GM18519 (cell line): Measurements from ENCODE around the gene TYW3.

Experiments used
- ATAC-seq: cut with Tn5 transposase; IDR thresholded peaks from one replicate; pipeline ENCODE4 v1.9.1; 2021; ENCODE audit warnings: mild to moderate bottlenecking, moderate library complexity; ENCODE audit not compliant: unreplicated experiment, low FRiP score

The TYW3 gene

DNA sequence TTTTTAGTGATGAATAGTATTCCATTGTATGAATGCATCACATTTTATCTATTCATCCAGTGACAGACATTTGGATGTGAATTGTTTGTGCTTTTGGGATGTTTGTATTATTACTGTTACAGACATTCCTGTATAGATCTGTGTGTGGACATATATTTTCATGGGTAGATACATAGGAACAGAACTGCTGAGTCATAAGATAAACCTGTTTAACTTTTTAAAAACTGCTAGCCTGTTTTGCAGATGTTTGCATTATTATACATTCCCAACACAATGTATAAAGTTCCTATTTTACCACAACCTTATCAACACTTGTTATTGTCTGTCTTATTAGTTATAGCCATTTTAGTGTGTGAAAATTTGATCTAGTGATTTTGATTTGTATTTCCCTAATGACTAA is 46.8 kb downstream of the TYW3 start:
- no peak for ATAC-seq

DNA sequence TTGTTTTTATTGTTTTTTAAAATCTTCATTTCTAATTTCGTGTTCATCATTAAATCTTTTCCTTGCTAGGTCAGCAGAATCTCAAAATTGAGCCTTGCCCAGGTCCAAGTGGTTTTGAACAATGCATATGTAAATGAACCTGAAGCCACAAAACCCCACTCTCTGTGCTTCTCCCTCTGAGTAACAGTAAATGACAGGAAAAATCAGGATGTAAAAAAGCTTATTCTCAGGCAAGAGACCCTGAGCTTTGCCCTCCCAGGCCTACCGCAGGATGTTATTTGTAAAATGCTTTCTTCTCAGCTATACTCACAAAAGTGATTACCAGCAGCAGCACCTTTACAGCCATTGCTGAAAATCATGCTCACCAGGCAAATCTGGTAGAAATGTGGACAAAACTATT is 47.6 kb downstream of the TYW3 start:
- ATAC-seq = no peak

DNA sequence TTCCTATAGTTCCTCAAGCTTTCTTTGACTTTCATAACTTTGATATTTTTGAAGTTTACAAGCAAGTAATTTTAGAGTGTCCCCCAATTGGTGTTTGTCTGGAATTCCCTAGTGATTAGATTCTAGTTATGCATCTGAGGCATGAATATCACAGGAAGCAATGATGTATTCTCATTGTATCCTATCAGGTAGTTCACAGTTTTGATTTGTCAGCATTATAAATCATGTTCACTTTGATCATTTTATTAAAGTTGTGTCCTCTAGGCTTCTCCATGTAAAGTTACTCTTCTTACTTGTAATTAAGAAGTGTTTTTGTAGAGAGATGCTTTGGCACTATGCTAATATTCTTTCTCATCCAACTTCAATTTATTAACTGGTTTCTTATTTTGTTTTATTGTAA is 53.0 kb downstream of the TYW3 start:
- no peak for ATAC-seq

DNA sequence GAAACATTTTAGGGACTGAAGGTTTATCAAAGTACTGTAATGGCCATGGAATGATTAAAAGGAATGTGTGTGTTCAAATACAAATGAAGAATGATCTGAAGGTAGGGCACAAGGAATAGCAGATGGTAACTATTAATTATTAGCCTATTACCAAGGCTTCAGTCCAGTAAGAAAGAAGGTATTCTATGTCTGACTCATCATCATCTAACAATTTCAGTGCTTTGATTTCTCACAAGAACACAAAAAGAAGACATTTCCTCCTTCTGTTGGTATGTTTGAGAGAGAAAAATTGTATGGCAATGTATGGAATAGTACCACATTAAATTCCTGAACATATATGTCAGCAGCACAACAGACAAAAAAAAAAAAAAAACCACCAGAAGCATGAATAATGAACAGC is 57.5 kb downstream of the TYW3 start:
- ATAC-seq = no peak

DNA sequence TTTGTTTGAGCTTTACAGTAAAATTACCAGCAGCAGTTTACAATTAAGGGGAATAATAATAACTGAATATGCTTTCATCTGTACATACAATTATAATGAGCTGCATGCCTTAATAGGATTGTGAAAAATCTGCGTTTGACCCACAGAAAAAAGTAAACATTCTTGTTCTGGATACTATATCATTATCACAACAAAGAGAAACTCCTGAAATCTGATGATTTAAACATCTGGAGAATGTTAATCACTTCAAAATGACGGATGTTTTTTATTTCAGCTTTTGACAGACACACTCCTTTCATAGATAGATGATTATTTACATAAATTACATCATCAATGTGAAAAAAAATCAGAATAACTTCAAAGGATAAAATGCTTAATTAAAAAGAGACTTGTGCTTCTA is 58.5 kb downstream of the TYW3 start:
- ATAC-seq = no peak

DNA sequence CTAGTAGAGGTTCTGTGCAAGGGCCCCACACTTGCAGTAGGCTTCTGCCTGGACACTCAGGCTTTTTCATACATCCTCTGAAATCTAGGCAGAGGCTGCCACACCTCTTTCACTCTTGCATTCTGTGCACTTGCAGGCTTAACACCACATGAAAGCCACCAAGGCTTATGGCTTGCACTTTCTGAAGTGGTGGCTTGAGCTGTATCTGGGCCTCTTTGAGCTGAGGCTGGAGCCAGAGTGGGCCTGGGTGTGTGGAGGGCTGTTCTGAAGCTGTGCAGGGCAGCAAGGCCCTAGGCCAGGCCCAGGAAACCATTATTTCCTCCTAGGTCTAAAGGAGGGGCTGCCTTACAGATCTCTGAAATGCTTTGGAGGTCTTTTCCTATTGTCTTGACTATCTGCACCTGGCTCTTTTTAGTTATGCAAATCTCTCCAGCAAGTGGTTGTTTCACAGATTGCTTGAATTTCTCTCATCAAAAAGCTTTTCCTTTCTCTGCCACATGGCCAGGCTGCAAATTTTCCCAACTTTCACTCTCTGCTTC is 66.2 kb downstream of the TYW3 start:
- no peak for ATAC-seq

DNA sequence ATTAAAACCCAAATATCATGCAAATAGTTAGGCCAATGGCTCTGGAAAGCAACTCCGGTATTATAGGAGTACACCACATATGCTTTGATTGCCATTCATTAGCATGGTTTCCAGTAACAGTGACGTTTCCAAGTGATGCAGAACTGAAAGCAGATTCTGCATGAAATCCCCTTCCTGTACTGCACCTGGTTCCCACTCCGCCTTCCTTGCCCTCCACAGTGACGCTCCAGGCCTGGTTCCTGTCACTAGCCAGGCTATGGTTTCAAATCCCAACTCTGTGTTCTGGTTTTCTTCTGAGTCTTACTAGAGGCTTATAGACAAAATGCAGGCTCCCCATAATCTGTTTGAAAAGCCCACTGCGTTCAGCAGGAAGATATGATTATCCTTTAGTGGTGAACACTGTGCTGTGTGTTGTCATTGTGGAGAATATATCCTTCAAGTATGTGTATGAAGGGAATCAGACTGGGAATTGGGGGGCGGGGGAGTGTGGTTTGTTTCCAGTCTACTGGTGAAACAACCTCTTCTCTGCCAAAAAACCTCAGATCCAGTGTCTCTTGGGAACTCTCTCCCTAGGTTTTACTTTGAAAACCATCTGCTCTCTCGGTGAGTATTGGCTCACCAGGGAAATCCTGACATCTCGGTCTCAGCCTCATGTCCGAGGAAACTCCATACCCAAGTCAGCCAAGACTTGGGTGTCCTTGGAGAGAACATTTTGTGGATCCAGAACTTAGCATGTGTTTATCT is 78.7 kb downstream of the TYW3 start:
- peak; percentile 66 for ATAC-seq

DNA sequence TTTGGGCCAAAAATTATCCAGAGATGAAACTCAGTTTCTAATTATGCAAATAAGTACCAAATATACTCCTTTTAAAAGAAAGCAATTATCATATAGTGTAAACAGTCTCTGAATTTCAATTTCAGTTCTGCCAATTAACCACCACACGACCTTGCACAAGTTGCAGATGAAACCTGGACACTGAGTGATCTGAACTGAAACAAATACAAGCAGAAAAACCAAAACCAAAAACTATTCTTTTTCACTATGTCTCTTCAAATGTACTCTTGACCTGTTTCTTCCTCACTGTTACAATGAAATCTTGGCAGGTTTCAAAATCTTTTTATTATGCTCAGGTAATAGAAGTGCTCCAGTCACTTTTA is 79.2 kb downstream of the TYW3 start:
- peak; percentile 94 for ATAC-seq
